Activated CD8-positive, alpha-beta T cell treated with anti-CD3 and anti-CD28 coated beads, Interleukin-2, amount 10 ng/mL, durations not matched to agents 7 days and 5 days (primary cell): Measurements from ENCODE around the gene PRKAG2. TPM values are rescaled to one million over a fixed set of nuclear protein-coding genes. Genes with fewer than 3 reads are reported as not detected.
"Not testable (repeated sequence)": the region's sequence is repeated elsewhere in the genome, so short reads cannot be mapped to it uniquely, and the experiment has no call there.

Source experiments
- ATAC-seq: fragments of 150-1000 bp; cut with Tn5 transposase; one replicate; pipeline ENCODE4 v1.10.0; 2021; ENCODE audit warnings: moderate library complexity
- CTCF ChIA-PET: fragments of 350-600 bp; sonication (Branson Sonifier 250); formaldehyde crosslinking; loops from one replicate; lab custom pipeline; 2021; ENCODE audit warnings: antibody characterized with exemption; lab: Charles Lee
- POLR2A ChIA-PET: fragments of 350-600 bp; sonication (Branson Sonifier 250); formaldehyde crosslinking; loops from one replicate; lab custom pipeline; 2021; ENCODE audit warnings: antibody characterized with exemption; lab: Charles Lee
- DNase-seq: peaks from one replicate; pipeline ENCODE4 v3.0.0-alpha.2; 2020
- H3K27ac Mint-ChIP-seq: one replicate; pipeline ENCODE4 v1.8.0; 2021; ENCODE audit warnings: mild to moderate bottlenecking, mixed read lengths
- H3K27me3 Mint-ChIP-seq: one replicate; pipeline ENCODE4 v1.8.0; 2021; ENCODE audit warnings: low read depth, mixed read lengths
- H3K36me3 Mint-ChIP-seq: one replicate; pipeline ENCODE4 v1.8.0; 2021; ENCODE audit warnings: low read depth, mixed read lengths
- H3K4me1 Mint-ChIP-seq: one replicate; pipeline ENCODE4 v1.8.0; 2021; ENCODE audit warnings: low read depth, mixed read lengths
- H3K4me3 Mint-ChIP-seq: one replicate; pipeline ENCODE4 v1.8.0; 2021; ENCODE audit warnings: mild to moderate bottlenecking, mixed read lengths
- H3K9me3 Mint-ChIP-seq: one replicate; pipeline ENCODE4 v1.8.0; 2022; ENCODE audit warnings: mixed read lengths; ENCODE audit not compliant: insufficient read depth
- total RNA-seq, 2 experiments: library from RNA; stranded (reverse); gene quantifications; one replicate each; pipeline ENCODE4 v1.2.3, GENCODE V29; 2021

PRKAG2 gene
- total RNA-seq, 2 experiments from 2014 or later: 23.6 to 28.3 TPM

- H3K9me3 Mint-ChIP-seq, H3K4me1 Mint-ChIP-seq, POLR2A ChIA-PET, H3K27ac Mint-ChIP-seq, H3K36me3 Mint-ChIP-seq, DNase-seq, H3K4me3 Mint-ChIP-seq, H3K27me3 Mint-ChIP-seq, ATAC-seq: not testable (repeated sequence)
- CTCF ChIA-PET: interaction anchor here (0.9 to 3.4 kb wide), 2 partner anchors 15 to 79 kb away, joined by 3 to 21 read pairs; partner anchors contain the start of gene PRKAG2
These were observed 79.1 kb downstream of the PRKAG2 start for GRCh38 chr7:151797667-151798307.

DNA sequence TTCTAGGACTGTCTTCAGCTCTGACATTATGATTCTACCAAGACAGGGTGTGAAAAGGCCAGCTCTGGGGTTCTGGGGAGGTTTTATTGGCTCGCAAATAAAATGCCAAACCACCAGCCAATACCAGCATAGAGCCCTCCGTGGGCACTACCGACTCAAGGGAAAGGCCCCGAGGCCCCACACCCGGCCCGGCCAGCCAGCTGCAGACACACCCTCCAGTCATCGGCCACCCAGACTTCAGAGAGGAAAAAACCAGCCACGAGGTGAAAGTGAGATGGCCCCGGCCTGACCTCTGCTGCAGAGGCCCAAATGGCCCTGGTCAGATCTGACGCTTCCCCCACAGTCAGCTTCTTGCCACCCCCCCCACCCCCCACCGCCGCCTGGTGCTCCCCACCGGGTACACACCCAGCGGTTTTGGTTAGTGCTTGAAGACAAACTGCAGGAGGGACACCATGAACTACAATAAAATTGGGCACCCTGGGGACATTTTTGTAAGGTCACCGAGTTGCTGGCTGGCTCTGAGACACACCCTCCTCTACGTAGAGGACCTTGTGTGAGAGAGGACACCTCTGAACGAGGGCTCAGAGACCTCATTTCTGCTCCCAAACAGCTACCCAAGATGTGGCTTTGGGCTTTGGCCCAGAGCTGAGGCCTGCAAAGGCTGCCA lies 79.9 kb downstream of the PRKAG2 start:
- H3K36me3 Mint-ChIP-seq: no peaks in the 10 kb centered on the region
- H3K4me1 Mint-ChIP-seq: peaks cover 2% of the 10 kb centered on the region
- ATAC-seq: no peak
- H3K4me3 Mint-ChIP-seq: no peak overlapping the region
- no peak for DNase-seq
- ChIA-PET POLR2A (no interaction called here), CTCF (interaction anchor here (0.9 to 3.4 kb wide), 2 partner anchors 14 to 80 kb away, joined by 3 to 21 read pairs; partner anchors contain the start of gene PRKAG2)
- no peak overlapping the region for H3K27ac Mint-ChIP-seq
- no peaks in the 10 kb centered on the region for H3K9me3 Mint-ChIP-seq
- no peaks in the 10 kb centered on the region for H3K27me3 Mint-ChIP-seq

DNA sequence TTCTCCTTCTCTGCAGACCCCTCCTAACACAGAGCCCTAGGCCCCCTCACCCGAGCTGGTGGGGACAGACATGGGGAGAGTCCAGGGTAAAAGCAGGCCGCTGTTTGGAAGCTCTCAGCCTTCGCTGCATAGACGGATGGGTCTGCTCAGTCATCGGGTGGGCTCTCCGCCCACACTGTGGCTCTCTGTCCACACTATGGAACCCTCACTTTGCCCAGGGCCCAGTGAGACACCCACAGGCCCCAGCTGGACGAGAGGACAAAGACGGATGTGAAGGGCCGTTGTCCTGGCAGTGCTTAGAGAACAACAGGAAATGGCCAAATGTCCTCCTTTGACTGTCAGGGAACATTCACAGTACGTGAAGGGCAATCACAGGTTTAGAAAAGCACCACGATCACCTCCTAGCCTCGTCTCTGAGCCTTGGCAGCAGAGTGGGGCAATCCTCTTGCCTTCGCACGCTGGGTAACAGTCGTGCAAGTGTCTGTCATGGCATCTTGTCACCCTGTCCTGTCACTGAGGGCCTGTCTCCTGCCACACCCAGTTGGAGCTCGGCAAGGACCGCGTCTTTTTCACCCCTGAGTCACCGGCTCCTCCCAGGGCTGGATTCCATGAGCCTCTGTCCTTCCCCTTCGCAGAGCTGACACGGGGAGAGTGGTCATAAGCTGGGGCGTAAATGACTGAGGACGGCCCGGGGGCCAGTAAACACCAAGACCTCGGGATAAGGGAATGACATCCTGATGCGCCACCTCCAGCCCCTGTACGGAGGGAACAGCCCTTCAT lies 80.6 kb downstream of the PRKAG2 start:
- no peaks in the 10 kb centered on the region for H3K9me3 Mint-ChIP-seq
- no peak overlapping the region for H3K4me3 Mint-ChIP-seq
- ChIA-PET POLR2A (no interaction called here), CTCF (interaction anchor here (3.4 kb wide), 1 partner anchor 13 kb away, joined by 21 read pairs; no protein-coding TSS in a partner anchor)
- no peak for ATAC-seq
- H3K27ac Mint-ChIP-seq: no peak overlapping the region
- DNase-seq: no peak
- no peaks in the 10 kb centered on the region for H3K27me3 Mint-ChIP-seq
- H3K4me1 Mint-ChIP-seq: peaks cover 2% of the 10 kb centered on the region
- no peaks in the 10 kb centered on the region for H3K36me3 Mint-ChIP-seq

GRCh38 chr7:151795168-151795811 lies 81.6 kb downstream of the PRKAG2 start:
- Mint-ChIP-seq H3K36me3 (no peaks in the 10 kb centered on the region), H3K9me3 (no peaks in the 10 kb centered on the region), H3K4me1 (peaks cover 2% of the 10 kb centered on the region), H3K4me3 (no peak overlapping the region), H3K27ac (no peak overlapping the region), H3K27me3 (no peaks in the 10 kb centered on the region)
- ChIA-PET CTCF (interaction anchor here (1.0 to 3.4 kb wide), 2 partner anchors 12 to 36 kb away, joined by 3 to 21 read pairs; no protein-coding TSS in a partner anchor), POLR2A (interaction anchor here (0.6 to 0.9 kb wide), 2 partner anchors 19 to 138 kb away, joined by 3 to 4 read pairs; no protein-coding TSS in a partner anchor)
- DNase-seq (peak; percentile 27), ATAC-seq (peak; percentile 33)

GRCh38 chr7:151794508-151795167 lies 82.3 kb downstream of the PRKAG2 start:
- Mint-ChIP-seq H3K4me3 (no peak overlapping the region), H3K27ac (no peak overlapping the region), H3K27me3 (no peaks in the 10 kb centered on the region), H3K4me1 (peaks cover 2% of the 10 kb centered on the region), H3K9me3 (no peaks in the 10 kb centered on the region), H3K36me3 (no peaks in the 10 kb centered on the region)
- ATAC-seq (no peak), DNase-seq (no peak)
- ChIA-PET POLR2A (interaction anchor here (0.6 to 0.9 kb wide), 2 partner anchors 19 to 138 kb away, joined by 3 to 4 read pairs; no protein-coding TSS in a partner anchor), CTCF (interaction anchor here (0.6 to 3.4 kb wide), 3 partner anchors 12 to 509 kb away, joined by 3 to 21 read pairs (median 3); no protein-coding TSS in a partner anchor)

- Mint-ChIP-seq H3K27ac (no peak overlapping the region), H3K4me3 (no peak overlapping the region), H3K9me3 (no peaks in the 10 kb centered on the region), H3K4me1 (peaks cover 2% of the 10 kb centered on the region), H3K27me3 (no peaks in the 10 kb centered on the region), H3K36me3 (no peaks in the 10 kb centered on the region)
- ChIA-PET POLR2A (interaction anchor here (0.9 kb wide), 1 partner anchor 137 kb away, joined by 3 read pairs; no protein-coding TSS in a partner anchor), CTCF (interaction anchor here (0.6 to 3.4 kb wide), 3 partner anchors 11 to 508 kb away, joined by 3 to 22 read pairs (median 21); no protein-coding TSS in a partner anchor)
- DNase-seq (no peak), ATAC-seq (no peak)
These were observed 82.9 kb downstream of the PRKAG2 start for GRCh38 chr7:151793991-151794507.

- Mint-ChIP-seq H3K27me3 (no peaks in the 10 kb centered on the region), H3K27ac (no peak overlapping the region), H3K36me3 (no peaks in the 10 kb centered on the region), H3K9me3 (no peaks in the 10 kb centered on the region), H3K4me1 (peaks cover 2% of the 10 kb centered on the region), H3K4me3 (no peak overlapping the region)
- CTCF ChIA-PET: interaction anchor here (2.9 kb wide), 1 partner anchor 11 kb away, joined by 22 read pairs; no protein-coding TSS in a partner anchor
- no peak for ATAC-seq
- no peak for DNase-seq
- POLR2A ChIA-PET: no interaction called here
These were observed 83.4 kb downstream of the PRKAG2 start for GRCh38 chr7:151793531-151793951.

GRCh38 chr7:151792636-151793035 lies 84.3 kb downstream of the PRKAG2 start:
- DNase-seq: no peak
- Mint-ChIP-seq H3K27ac (no peak overlapping the region), H3K36me3 (no peaks in the 10 kb centered on the region), H3K4me3 (no peak overlapping the region), H3K9me3 (no peaks in the 10 kb centered on the region), H3K27me3 (no peaks in the 10 kb centered on the region), H3K4me1 (peaks cover 7% of the 10 kb centered on the region)
- ChIA-PET POLR2A (no interaction called here), CTCF (interaction anchor here (2.9 kb wide), 1 partner anchor 10 kb away, joined by 22 read pairs; no protein-coding TSS in a partner anchor)
- ATAC-seq: no peak

DNA sequence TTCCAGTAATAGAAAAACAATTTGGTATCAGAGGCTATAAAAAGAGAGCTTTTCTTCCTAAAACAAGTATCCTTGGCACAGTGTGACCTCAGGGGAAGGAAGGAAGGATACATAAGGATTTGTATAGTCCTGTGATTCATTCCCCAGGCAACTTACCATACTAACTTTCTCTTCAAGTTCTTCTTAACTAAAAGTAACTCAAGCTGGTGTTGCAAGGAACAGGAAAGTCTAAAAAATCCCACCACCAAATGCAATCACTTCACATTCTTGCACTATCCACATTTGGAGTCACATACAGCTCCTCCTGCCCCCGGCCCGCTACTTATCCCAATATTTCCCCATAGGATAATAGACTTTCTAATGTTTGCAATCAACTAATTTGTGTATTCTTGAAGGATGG lies 84.8 kb downstream of the PRKAG2 start:
- no peak overlapping the region for H3K4me3 Mint-ChIP-seq
- H3K9me3 Mint-ChIP-seq: no peaks in the 10 kb centered on the region
- H3K27me3 Mint-ChIP-seq: no peaks in the 10 kb centered on the region
- H3K4me1 Mint-ChIP-seq: peaks cover 7% of the 10 kb centered on the region
- no peak overlapping the region for H3K27ac Mint-ChIP-seq
- no peak for DNase-seq
- POLR2A ChIA-PET: no interaction called here
- CTCF ChIA-PET: interaction anchor here (2.9 kb wide), 1 partner anchor 9 kb away, joined by 22 read pairs; no protein-coding TSS in a partner anchor
- no peak for ATAC-seq
- no peaks in the 10 kb centered on the region for H3K36me3 Mint-ChIP-seq

GRCh38 chr7:151790830-151791620 lies 85.9 kb downstream of the PRKAG2 start:
- no peak overlapping the region for H3K4me3 Mint-ChIP-seq
- no peaks in the 10 kb centered on the region for H3K36me3 Mint-ChIP-seq
- H3K9me3 Mint-ChIP-seq: no peaks in the 10 kb centered on the region
- H3K27ac Mint-ChIP-seq: no peak overlapping the region
- ChIA-PET POLR2A (no interaction called here), CTCF (interaction anchor here (1.5 to 2.9 kb wide), 2 partner anchors 8 to 31 kb away, joined by 6 to 22 read pairs; no protein-coding TSS in a partner anchor)
- DNase-seq (no peak), ATAC-seq (no peak)
- peaks cover 11% of the 10 kb centered on the region for H3K4me1 Mint-ChIP-seq
- no peaks in the 10 kb centered on the region for H3K27me3 Mint-ChIP-seq
